ENCODE measurements around the gene IL37.
A peak's percentile ranks its signal among the peaks of the same experiment; 100 is the strongest.
"Not testable (repeated sequence)": the region's sequence is repeated elsewhere in the genome, so short reads cannot be mapped to it uniquely, and the experiment has no call there.

IL37 gene

GRCh38 chr2:112918256-112918655, 7.3 kb downstream of the IL37 start:
- no peak for DNase-seq (ENCODE audit: low read depth)
- no peak overlapping the region for H3K4me3 ChIP-seq (ENCODE audit: low read depth, low read length)

GRCh38 chr2:112919086-112919485, 8.1 kb downstream of the IL37 start:
- DNase-seq (ENCODE audit: low read depth), result no peak

GRCh38 chr2:112920923-112921532, 10.1 kb downstream of the IL37 start:
- H3K4me3 ChIP-seq (ENCODE audit: low read depth, low read length), result no peak overlapping the region
- no peak for DNase-seq (ENCODE audit: low read depth)

More at GRCh38 chr2:112919086-112919485, 8.1 kb downstream of the IL37 start:
- no peak overlapping the region for H3K4me3 ChIP-seq (ENCODE audit: low read depth, low read length)

- no peak for DNase-seq (ENCODE audit: low read depth)
- no peak overlapping the region for H3K4me3 ChIP-seq (ENCODE audit: low read depth, low read length)
Observed at GRCh38 chr2:112921982-112922381, 11.0 kb downstream of the IL37 start.

DNA sequence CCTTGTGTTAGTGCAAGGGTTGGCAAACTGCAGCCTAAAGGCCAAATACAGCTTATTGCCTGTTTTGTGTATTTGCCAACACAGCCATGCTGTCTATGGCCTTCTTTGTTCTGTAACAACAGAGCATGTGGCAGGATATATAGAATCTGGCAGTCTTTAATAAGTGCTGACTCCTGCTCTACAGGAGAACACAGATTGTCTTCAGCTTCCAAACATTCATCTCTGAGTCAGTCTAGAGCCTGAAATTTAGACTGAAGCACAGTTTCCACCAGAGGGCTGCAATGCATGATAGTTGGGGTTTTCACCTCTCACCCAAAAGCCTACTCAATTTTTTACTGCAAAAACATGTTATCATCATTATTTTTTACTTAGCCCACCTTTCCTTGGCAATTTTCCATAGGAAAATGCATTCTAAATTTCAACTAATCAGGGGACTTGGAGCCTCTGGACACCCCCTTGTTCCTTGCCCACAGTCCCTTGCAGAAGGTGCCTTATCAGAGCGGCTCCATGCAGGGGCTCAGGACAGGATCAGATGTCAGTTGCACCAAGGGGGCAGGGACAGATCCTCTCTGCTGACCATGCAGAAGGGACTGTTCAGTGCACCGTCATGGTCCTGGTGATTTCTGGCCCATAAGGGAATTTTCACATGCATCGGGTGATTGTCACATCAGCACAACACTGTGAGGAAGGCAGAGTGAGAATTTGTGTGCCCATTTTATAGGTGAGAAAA, 12.4 kb downstream of the IL37 start:
- DNase-seq (ENCODE audit: low read depth), result no peak
- no peak overlapping the region for H3K4me3 ChIP-seq (ENCODE audit: low read depth, low read length)

DNA sequence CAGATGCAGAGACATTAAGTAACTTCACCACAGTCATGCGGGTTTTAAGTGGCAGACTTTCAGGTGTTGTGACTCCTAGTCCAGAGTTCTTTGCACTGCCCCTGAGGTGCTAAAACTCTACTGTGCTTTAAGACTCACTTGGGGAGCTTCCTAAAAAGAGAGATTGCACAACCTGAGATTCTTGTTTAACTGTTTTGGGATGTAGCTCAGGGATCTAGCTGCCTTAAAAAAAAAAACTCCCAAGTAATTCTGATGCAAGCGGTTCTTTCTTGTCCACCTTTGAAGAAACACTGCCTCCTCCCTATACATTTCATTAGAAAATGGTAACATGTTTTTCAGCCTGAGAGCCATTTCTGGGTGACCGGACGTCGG, 13.0 kb downstream of the IL37 start:
- H3K4me3 ChIP-seq (ENCODE audit: low read depth, low read length), result no peak overlapping the region
- no peak for DNase-seq (ENCODE audit: low read depth)

DNA sequence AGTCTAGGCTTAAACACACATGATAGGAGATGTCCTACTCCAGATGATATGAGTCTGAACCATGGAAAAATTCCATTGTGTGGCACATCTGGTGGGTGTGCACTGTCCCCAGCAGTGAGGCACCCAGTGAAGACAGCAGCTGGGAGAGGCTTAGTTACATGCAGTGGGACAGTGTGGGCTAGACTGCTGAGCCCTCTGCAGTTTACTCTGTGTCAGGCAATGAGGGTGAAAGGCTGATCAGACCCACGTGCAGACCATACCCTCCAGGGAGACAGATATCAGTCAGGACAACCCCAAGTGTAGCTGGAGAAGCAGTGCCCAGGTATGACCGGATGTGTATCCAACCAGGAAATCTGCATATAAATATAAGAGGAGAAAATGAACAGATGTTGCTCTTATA, 13.4 kb downstream of the IL37 start:
- DNase-seq (ENCODE audit: low read depth), result no peak
- no peak overlapping the region for H3K4me3 ChIP-seq (ENCODE audit: low read depth, low read length)

DNA sequence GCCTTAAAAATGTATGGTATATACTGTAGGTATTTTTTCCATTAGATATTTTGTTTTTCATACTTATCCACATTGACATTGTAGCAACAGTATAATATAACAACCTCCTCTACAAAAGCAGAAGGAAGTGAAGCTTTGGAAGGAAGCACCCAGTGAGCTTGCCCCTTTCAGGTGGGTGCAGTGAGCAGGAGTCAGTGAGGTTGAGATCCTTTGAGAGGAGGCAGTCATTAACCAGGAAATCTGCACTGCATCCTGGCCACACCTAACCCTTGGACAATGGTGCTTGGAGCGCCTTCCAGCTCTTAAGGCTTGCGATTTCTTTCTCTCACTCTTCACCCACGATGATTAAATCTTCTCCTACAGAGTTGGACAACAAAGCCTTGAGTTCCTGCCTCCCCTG, 13.9 kb downstream of the IL37 start:
- H3K4me3 ChIP-seq (ENCODE audit: low read depth, low read length), result no peak overlapping the region
- no peak for DNase-seq (ENCODE audit: low read depth)

GRCh38 chr2:112926707-112927106, 15.7 kb downstream of the IL37 start:
- no peak for DNase-seq (ENCODE audit: low read depth)
- H3K4me3 ChIP-seq (ENCODE audit: low read depth, low read length), result no peak overlapping the region

GRCh38 chr2:112927745-112928144, 16.8 kb downstream of the IL37 start:
- no peak for DNase-seq (ENCODE audit: low read depth)
- H3K4me3 ChIP-seq (ENCODE audit: low read depth, low read length), result no peak overlapping the region

- no peak for DNase-seq (ENCODE audit: low read depth)
- H3K4me3 ChIP-seq (ENCODE audit: low read depth, low read length), result no peak overlapping the region
Observed at GRCh38 chr2:112933261-112933660, 22.3 kb downstream of the IL37 start.

DNA sequence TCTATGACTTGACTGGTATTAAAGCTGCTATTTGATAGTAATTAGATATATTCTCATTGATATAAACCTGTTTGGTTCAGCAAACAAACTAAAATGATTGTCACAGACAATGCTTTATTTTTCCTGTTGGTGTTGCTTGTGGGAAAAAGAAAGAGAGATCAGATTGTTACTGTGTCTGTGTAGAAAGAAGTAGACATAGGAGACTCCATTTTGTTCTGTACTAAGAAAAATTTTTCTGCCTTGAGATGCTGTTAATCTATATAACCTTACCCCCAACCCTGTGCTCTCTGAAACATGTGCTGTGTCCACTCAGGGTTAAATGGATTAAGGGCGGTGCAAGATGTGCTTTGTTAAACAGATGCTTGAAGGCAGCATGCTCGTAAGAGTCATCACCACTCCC, 23.2 kb downstream of the IL37 start:
- not testable (repeated sequence) for DNase-seq (ENCODE audit: low read depth); H3K4me3 ChIP-seq (ENCODE audit: low read depth, low read length)

- no peak for DNase-seq (ENCODE audit: low read depth)
- H3K4me3 ChIP-seq (ENCODE audit: low read depth, low read length), result no peak overlapping the region
Observed at GRCh38 chr2:112936927-112937232, 25.9 kb downstream of the IL37 start.

- no peak for DNase-seq (ENCODE audit: low read depth)
- no peak overlapping the region for H3K4me3 ChIP-seq (ENCODE audit: low read depth, low read length)
Observed at GRCh38 chr2:112938904-112939303, 27.9 kb downstream of the IL37 start.

- no peak for DNase-seq (ENCODE audit: low read depth)
Observed at GRCh38 chr2:112939425-112939824, 28.5 kb downstream of the IL37 start.

DNA sequence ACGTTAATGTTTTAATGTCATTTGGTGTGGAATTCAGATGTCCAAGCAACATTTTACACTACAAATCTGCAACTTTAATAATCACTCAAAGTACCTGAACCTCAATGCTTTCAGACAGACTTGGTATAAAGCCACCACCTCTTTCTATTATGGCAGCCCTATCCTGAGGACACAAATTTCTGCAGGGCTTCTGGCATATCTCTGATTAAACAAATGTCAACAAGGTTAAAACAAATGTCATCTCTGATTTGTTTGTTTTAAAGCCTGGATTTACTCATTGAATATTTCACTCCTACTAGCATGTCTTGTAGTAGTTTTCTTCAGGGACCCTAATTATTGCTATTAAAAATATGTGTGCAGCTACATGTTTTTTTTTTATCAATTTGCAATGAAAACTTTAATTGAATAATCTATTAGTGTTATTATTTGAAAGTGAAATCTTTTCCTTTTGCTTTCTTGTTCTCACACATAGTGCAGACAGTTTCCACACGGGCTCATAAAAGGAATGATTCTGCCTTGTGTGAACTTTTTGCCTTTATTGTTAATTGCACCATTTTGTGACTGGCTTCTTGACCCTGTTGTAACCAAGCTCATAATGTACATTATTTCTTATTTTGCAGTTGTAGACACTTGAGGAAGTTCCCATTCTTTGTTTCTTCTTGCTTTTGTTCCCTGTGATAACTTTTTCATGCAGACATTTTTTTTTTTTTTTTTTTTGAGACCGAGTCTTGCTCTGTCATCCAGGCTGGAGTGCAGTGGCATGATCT, 30.1 kb downstream of the IL37 start:
- no peak overlapping the region for H3K4me3 ChIP-seq (ENCODE audit: low read depth, low read length)
- DNase-seq (ENCODE audit: low read depth), result no peak

More at GRCh38 chr2:112939425-112939824, 28.5 kb downstream of the IL37 start:
- H3K4me3 ChIP-seq (ENCODE audit: low read depth, low read length), result no peak overlapping the region

DNA sequence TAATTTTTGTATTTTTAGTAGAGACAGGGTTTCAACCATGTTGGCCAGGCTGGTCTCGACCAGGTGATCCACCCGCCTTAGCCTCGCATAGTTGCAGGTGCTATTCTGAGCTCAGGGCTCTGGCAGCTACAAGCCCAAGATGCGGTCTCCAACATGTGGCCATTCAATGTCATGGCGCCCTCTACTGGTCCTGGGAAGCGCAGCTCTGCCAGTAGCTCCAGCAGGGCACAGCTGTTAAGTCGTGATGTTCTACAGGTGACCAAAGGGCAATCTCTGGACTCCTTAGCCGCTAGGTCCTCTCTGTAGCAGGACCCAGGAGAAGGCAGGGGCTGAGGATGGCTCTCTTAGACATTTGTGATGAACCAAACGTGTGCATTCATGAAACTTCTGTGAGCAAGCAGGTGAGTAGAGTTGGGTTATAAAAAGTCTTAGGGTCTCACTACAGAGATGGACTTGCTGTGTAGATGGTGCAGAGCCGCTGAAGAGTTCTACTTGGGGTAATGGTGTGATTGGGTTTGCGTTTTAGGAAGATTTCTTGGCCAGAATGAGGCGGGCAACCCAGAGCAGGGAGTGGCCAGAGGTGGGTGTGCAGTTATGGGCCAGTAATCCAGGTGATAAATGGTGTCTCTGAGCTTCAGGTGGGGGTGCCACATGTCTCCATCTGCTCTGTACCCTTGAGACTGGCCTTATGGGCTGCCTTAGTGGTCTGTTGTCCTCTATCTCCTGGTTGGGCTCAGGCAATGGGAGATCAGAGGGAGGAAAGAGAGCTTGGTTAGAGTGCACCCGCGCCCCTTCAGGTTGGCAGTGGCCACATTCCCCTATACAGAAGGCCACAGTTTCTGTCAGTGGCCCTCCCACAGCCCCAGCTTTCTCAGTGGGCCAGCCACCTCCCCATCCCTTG, 31.0 kb downstream of the IL37 start:
- peak; percentile 23 for DNase-seq (ENCODE audit: low read depth)
- no peak overlapping the region for H3K4me3 ChIP-seq (ENCODE audit: low read depth, low read length)

DNA sequence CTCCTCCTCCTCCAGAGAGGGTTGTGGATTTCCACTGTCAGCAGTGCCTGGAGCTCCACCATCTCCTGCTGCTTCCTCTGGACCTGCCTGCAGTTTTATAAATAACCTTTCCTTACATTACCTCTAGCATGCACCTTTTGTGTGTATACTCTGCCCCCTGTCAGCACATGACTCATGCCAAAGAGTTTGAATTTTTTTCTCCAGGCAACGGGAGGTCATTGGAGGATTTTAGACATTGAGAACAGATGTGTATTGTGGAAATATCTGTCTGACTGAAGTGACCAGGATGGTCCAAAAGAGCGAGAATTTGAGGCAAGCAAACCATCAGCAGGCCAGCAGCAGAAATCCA, 31.7 kb downstream of the IL37 start:
- H3K4me3 ChIP-seq (ENCODE audit: low read depth, low read length), result no peak overlapping the region
- DNase-seq (ENCODE audit: low read depth), result no peak

DNA sequence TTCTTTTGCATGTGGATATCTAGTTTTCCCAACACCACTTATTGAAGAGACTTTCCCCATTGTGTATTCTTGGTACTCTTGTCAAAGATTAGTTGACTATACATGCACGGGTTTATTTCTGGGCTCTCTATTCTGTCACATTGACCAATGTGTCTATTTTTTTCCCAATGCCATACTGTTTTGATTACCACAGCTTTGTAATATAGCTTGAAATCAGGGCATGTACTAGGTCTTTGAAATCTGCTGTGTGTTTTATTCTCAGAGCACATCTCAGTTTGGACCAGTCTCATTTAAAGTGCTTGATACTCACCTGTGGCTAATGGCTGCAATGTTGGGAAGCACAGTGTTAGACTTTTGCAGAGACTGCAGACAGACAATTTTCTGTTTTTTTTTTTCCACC, 34.0 kb downstream of the IL37 start:
- no peak for DNase-seq (ENCODE audit: low read depth)
- H3K4me3 ChIP-seq (ENCODE audit: low read depth, low read length), result no peak overlapping the region

DNA sequence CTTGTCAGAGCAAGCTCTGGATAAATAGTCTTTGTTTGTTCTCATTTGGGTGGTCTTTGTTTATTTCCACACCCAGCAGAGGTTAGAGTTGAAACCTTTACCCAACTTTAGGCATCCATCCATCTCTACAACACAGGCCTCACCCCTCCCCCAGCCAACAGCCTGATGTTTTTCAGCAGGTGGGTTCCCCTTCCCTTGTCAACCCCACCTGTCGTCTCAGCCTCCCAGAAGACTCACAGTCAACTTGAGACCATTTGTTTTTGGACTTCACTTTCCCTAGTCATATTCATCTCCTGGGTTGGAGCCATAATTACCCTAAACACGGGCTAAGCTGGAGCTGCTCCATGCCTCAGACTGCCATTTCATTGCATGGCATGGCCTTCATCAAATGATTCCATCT, 35.1 kb downstream of the IL37 start:
- no peak overlapping the region for H3K4me3 ChIP-seq (ENCODE audit: low read depth, low read length)
- DNase-seq (ENCODE audit: low read depth), result no peak

Data from skeletal muscle cell (primary cell).